GM23338 (cell line): Measurements from ENCODE around the gene PFKP.

Source experiments
- CREB1 ChIP-seq: fragments of 250-450 bp; sonication (Bioruptor Pico); IDR thresholded peaks from 2 replicates; pipeline ENCODE4 v1.5.0; 2020; ENCODE audit warnings: low read depth, mild to moderate bottlenecking, moderate library complexity
- CTCF ChIP-seq, 2 experiments: fragments of 200-600 bp in 1 of 2; sonication (generic) in 1 of 2; conservative IDR thresholded peaks; 2 replicates each; pipeline versions ENCODE4 v1.5.1 to v1.6.1; 2016 to 2017; ENCODE audit warnings: antibody characterized with exemption in 2 of 2, low read depth in 2 of 2, mild to moderate bottlenecking in 2 of 2, moderate library complexity in 1 of 2
- EZH2 ChIP-seq: fragments of 200-600 bp; sonication (generic); IDR thresholded peaks from one replicate; pipeline ENCODE4 v1.8.0; 2017; ENCODE audit warnings: antibody characterized with exemption, mild to moderate bottlenecking, low read depth; ENCODE audit not compliant: unreplicated experiment
- EZH2phosphoT487 ChIP-seq: fragments of 200-600 bp; sonication (generic); IDR thresholded peaks from one replicate; pipeline ENCODE4 v1.8.1; 2018; ENCODE audit warnings: antibody characterized with exemption; ENCODE audit not compliant: unreplicated experiment
- JUNB ChIP-seq: IDR thresholded peaks from one replicate; pipeline ENCODE4 v1.6.1; 2016; ENCODE audit warnings: antibody characterized with exemption; ENCODE audit not compliant: unreplicated experiment
- POLR2AphosphoS5 ChIP-seq: IDR thresholded peaks from 2 replicates; pipeline ENCODE4 v1.6.1; 2016; ENCODE audit warnings: antibody characterized with exemption, low read depth
- STAT1 ChIP-seq: IDR thresholded peaks from one replicate; pipeline ENCODE4 v1.6.1; 2016; ENCODE audit warnings: antibody characterized with exemption; ENCODE audit not compliant: unreplicated experiment
- ZNF331 ChIP-seq: fragments of 250-450 bp; sonication (Bioruptor Pico); IDR thresholded peaks from 2 replicates; pipeline ENCODE4 v1.5.0; 2020; ENCODE audit warnings: low read depth, mild to moderate bottlenecking, moderate library complexity
- TF ChIP-seq, protein P1 (sequence below): IDR thresholded peaks from one replicate; pipeline ENCODE4 v1.6.1; 2018; ENCODE audit warnings: antibody characterized with exemption; ENCODE audit not compliant: unreplicated experiment
- TF ChIP-seq, protein P2 (sequence below): IDR thresholded peaks from 2 replicates; pipeline ENCODE4 v1.6.1; 2016; ENCODE audit warnings: antibody characterized with exemption

DNA sequence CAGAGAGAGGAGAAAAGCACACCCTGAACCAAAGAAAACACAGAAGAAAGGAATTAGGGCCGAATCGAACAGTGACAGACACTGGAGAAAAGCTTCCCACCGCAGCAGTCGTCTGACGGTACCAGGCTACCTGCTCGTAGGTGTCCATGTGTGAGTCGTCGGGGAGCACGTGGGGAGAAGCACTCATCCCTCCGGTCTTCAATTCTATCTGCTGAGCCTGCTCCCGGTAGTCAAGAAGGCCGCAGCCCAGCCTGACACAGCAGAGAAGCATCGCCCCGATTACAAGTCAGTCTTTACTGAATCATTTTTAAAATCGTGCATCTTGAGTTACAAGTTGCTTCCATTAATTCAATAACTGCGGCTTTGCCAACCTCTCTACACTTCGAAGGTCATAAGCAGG lies 80.7 kb downstream of the PFKP start:
- TF ChIP-seq CTCF (conservative IDR thresholded peaks at IDR 0.05; ENCODE audit: low read depth in 2 of 2) (no peak), EZH2 (no peak), POLR2AphosphoS5 (no peak), CREB1 (no peak), JUNB (no peak), STAT1 (no peak), EZH2phosphoT487 (no peak), ZNF331 (CRISPR knock-in tag) (no peak)
- TF ChIP-seq, protein P1, sequence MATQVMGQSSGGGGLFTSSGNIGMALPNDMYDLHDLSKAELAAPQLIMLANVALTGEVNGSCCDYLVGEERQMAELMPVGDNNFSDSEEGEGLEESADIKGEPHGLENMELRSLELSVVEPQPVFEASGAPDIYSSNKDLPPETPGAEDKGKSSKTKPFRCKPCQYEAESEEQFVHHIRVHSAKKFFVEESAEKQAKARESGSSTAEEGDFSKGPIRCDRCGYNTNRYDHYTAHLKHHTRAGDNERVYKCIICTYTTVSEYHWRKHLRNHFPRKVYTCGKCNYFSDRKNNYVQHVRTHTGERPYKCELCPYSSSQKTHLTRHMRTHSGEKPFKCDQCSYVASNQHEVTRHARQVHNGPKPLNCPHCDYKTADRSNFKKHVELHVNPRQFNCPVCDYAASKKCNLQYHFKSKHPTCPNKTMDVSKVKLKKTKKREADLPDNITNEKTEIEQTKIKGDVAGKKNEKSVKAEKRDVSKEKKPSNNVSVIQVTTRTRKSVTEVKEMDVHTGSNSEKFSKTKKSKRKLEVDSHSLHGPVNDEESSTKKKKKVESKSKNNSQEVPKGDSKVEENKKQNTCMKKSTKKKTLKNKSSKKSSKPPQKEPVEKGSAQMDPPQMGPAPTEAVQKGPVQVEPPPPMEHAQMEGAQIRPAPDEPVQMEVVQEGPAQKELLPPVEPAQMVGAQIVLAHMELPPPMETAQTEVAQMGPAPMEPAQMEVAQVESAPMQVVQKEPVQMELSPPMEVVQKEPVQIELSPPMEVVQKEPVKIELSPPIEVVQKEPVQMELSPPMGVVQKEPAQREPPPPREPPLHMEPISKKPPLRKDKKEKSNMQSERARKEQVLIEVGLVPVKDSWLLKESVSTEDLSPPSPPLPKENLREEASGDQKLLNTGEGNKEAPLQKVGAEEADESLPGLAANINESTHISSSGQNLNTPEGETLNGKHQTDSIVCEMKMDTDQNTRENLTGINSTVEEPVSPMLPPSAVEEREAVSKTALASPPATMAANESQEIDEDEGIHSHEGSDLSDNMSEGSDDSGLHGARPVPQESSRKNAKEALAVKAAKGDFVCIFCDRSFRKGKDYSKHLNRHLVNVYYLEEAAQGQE = no peak
- TF ChIP-seq, protein P2, sequence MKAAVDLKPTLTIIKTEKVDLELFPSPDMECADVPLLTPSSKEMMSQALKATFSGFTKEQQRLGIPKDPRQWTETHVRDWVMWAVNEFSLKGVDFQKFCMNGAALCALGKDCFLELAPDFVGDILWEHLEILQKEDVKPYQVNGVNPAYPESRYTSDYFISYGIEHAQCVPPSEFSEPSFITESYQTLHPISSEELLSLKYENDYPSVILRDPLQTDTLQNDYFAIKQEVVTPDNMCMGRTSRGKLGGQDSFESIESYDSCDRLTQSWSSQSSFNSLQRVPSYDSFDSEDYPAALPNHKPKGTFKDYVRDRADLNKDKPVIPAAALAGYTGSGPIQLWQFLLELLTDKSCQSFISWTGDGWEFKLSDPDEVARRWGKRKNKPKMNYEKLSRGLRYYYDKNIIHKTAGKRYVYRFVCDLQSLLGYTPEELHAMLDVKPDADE = no peak
